ENCODE data around the gene CCPG1. TPM values are rescaled to one million over a fixed set of nuclear protein-coding genes. Genes with fewer than 3 reads are reported as not detected.

Gene CCPG1
- total RNA-seq, 1 experiment from 2014 or later, result 27.6 TPM

- in situ Hi-C loops (cut with HindIII; ENCODE audit: low pct_unique_long_range_greater_than_20kb, low sequenced_read_pairs), result no loop called here
- ATAC-seq, result peak; percentile 97
- no peaks in the 10 kb centered on the region for H3K36me3 ChIP-seq (ENCODE audit: control insufficient read depth, insufficient read depth, low read length)
- no peak overlapping the region for H3K4me3 ChIP-seq (ENCODE audit: low read depth in 2 of 2, low read length in 2 of 2)
- peak; percentile 42 for DNase-seq (ENCODE audit: low read depth, low spot score)
- H3K4me1 ChIP-seq (ENCODE audit: control insufficient read depth, insufficient read depth, low read length), result no peaks in the 10 kb centered on the region
- CTCF ChIA-PET, result interaction anchor here (0.6 to 1.1 kb wide), 8 partner anchors 27 to 362 kb away, joined by 3 to 10 read pairs (median 4); partner anchors contain the start of genes CCPG1 and PIERCE2
- H3K27me3 ChIP-seq (ENCODE audit: control insufficient read depth, insufficient read depth, low read length), result no peaks in the 10 kb centered on the region
- BruUV-seq (replicated peaks), result no TSS peak
- no peaks in the 10 kb centered on the region for H3K9me3 ChIP-seq (ENCODE audit: control insufficient read depth, insufficient read depth, low read depth, low read length)
- TF ChIP-seq CTCF (IDR thresholded peaks at IDR 0.05) (peak; percentile 77), TCF7L2 (IDR thresholded peaks at IDR 0.05; ENCODE audit: low read depth, low read length) (no peak)
- no peak overlapping the region for H3K27ac ChIP-seq (ENCODE audit: low read length)
- POLR2A ChIA-PET, result no interaction called here
- intact Hi-C loops (cut with micrococcal nuclease; ENCODE audit: unreplicated experiment), result loop anchor here (2.0 to 5.0 kb wide), 2 partner anchors 118 to 218 kb away; partner anchors contain the start of genes PIGB and PIGBOS1
These were observed 27.0 kb upstream of the CCPG1 start for GRCh38 chr15:55434989-55435825.

DNA sequence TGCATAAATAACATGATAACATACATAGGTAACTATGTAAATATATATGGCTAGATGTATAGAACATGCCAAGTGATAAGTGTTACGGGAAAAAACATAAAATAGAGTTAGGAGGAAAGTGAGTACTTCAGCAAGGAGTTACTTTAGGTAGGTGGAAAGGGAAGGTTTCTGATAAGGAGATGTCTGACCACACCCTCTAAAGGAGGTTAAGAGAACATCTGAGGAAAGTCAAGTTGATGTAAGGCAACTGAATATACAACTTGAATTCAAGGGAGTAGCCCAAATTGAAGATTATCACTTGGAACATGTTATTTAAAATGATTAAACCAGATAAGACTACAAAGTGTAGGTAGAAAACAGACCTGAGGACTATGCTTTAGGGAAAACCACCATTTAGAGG, 13.9 kb upstream of the CCPG1 start:
- H3K9me3 ChIP-seq (ENCODE audit: control insufficient read depth, insufficient read depth, low read depth, low read length), result no peaks in the 10 kb centered on the region
- ChIA-PET CTCF (no interaction called here), POLR2A (no interaction called here)
- no peak overlapping the region for H3K4me3 ChIP-seq (ENCODE audit: low read depth in 2 of 2, low read length in 2 of 2)
- BruUV-seq (replicated peaks), result no TSS peak
- no peaks in the 10 kb centered on the region for H3K27me3 ChIP-seq (ENCODE audit: control insufficient read depth, insufficient read depth, low read length)
- TF ChIP-seq CTCF (IDR thresholded peaks at IDR 0.05) (no peak), TCF7L2 (IDR thresholded peaks at IDR 0.05; ENCODE audit: low read depth, low read length) (no peak), POLR2AphosphoS5 (IDR thresholded peaks at IDR 0.05; ENCODE audit: low read depth, low read length) (no peak), SIN3A (IDR thresholded peaks at IDR 0.05; ENCODE audit: borderline replicate concordance, insufficient read depth, low read depth, low read length) (no peak)
- TF ChIP-seq, protein P1, sequence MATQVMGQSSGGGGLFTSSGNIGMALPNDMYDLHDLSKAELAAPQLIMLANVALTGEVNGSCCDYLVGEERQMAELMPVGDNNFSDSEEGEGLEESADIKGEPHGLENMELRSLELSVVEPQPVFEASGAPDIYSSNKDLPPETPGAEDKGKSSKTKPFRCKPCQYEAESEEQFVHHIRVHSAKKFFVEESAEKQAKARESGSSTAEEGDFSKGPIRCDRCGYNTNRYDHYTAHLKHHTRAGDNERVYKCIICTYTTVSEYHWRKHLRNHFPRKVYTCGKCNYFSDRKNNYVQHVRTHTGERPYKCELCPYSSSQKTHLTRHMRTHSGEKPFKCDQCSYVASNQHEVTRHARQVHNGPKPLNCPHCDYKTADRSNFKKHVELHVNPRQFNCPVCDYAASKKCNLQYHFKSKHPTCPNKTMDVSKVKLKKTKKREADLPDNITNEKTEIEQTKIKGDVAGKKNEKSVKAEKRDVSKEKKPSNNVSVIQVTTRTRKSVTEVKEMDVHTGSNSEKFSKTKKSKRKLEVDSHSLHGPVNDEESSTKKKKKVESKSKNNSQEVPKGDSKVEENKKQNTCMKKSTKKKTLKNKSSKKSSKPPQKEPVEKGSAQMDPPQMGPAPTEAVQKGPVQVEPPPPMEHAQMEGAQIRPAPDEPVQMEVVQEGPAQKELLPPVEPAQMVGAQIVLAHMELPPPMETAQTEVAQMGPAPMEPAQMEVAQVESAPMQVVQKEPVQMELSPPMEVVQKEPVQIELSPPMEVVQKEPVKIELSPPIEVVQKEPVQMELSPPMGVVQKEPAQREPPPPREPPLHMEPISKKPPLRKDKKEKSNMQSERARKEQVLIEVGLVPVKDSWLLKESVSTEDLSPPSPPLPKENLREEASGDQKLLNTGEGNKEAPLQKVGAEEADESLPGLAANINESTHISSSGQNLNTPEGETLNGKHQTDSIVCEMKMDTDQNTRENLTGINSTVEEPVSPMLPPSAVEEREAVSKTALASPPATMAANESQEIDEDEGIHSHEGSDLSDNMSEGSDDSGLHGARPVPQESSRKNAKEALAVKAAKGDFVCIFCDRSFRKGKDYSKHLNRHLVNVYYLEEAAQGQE (IDR thresholded peaks at IDR 0.05; ENCODE audit: insufficient read depth in 1 of 2, low read depth in 2 of 2, low read length in 1 of 2), result no peak
- in situ Hi-C loops (cut with HindIII; ENCODE audit: low pct_unique_long_range_greater_than_20kb, low sequenced_read_pairs) (no loop called here), intact Hi-C loops (cut with micrococcal nuclease; ENCODE audit: unreplicated experiment) (no loop called here)
- H3K36me3 ChIP-seq (ENCODE audit: control insufficient read depth, insufficient read depth, low read length), result no peaks in the 10 kb centered on the region
- H3K27ac ChIP-seq (ENCODE audit: low read length), result no peak overlapping the region
- ATAC-seq (no peak), DNase-seq (ENCODE audit: low read depth, low spot score) (no peak)
- no peaks in the 10 kb centered on the region for H3K4me1 ChIP-seq (ENCODE audit: control insufficient read depth, insufficient read depth, low read length)

Data from Panc1 (cell line).